Prostate gland (tissue), 2 donors: ENCODE results near the gene MYBPHL.

Source experiments
- CTCF ChIP-seq, 4 experiments: fragments of 200-600 bp in 2 of 4; fragments of 450-650 bp in 2 of 4; sonication (generic) in 2 of 4; IDR thresholded peaks; 1 replicate in 3 of 4; 2 replicates in 1 of 4; pipeline ENCODE4 v1.5.1; 2016 to 2019; ENCODE audit warnings: antibody characterized with exemption in 4 of 4, mild to moderate bottlenecking in 2 of 4, moderate library complexity in 2 of 4
- POLR2A ChIP-seq: fragments of 450-650 bp; IDR thresholded peaks from one replicate; pipeline ENCODE4 v1.6.1; 2016; ENCODE audit warnings: antibody characterized with exemption, mild to moderate bottlenecking

GRCh38 chr1:109351457-109351856 lies 44.6 kb upstream of the MYBPHL start:
- TF ChIP-seq CTCF (IDR thresholded peaks at IDR 0.05) = no peak
- no peak for TF ChIP-seq POLR2A
